ENCODE results near the gene VWCE.

Gene VWCE

DNA sequence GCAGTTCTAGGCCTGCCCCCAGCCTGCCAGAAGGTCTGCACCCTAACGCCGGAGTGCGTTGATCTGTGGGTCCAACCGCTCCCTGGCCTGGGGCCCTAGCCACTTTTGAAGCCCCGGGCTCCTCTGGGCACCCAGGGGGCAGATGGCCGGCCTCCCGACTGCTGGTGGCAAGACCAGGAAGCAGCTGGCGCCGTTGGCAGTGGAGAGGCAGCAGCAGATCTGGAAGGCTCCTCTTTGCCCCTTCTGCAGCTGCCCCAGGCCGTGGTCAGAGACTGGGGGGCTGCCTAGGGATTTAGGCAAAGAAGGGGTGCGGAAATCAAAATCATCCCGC is 445 bp upstream of the VWCE start:
- Histone ChIP-seq H3K4me3 (ENCODE audit: low read depth in 1 of 2, low read length in 2 of 2) (peak overlapping the region; percentile 21 to 72), H3K9me3 (ENCODE audit: control insufficient read depth in 1 of 2, low read length in 2 of 2) (no peaks in the 10 kb centered on the region), H3K4me1 (ENCODE audit: control insufficient read depth in 1 of 2, insufficient read depth in 2 of 2, low read length in 2 of 2) (peaks cover 11 to 41% of the 10 kb centered on the region in 2 donors), H3K36me3 (ENCODE audit: control insufficient read depth in 1 of 2, insufficient read depth in 2 of 2, low read length in 2 of 2) (peaks cover 20 to 29% of the 10 kb centered on the region in 2 donors), H3K27ac (ENCODE audit: low read length) (no peak overlapping the region), H3K27me3 (ENCODE audit: low read depth, low read length) (no peaks in the 10 kb centered on the region)

DNA sequence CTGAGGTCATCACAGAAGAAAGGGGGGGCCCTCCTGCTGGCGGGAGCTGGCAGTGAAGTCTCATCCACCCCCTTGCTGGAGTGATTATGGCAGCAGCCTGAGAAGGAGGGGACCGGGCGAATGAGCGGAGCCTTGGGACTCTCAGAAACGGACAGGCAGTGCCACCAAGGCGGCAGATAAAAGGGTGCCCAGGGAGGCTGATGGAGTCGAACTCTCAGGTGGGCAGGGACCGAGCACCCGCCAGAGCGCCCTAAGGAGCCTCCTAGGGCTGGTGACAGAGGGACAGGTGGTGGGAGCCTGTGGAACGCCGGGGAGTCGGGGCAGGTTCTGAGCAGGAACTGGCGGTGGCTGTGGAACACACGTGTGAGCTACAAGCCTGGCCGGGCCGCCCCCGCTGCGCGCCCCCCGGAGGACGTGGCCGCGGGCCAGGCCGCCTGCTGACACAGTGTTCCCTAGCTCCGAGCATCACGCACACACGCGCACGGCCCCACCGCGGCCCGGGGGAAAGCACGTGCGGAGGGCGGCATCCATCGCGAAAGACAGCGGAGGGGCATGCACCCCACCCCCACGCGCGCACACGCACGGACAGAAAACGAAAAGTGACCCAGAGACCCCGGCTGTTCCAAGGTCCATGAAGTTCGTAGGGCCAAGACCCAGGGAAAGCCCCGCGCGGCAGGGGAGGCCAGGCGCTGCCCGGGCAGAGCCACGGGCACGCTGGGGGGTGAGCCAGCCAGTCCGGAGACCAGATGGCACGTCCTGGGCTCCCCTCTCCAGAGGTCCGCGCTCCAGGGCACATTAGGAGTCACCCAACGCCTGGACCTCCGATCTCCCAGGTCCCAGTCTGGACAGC is 1.0 kb downstream of the VWCE start:
- Histone ChIP-seq H3K36me3 (ENCODE audit: control insufficient read depth in 1 of 2, insufficient read depth in 2 of 2, low read length in 2 of 2) (peaks cover 6 to 14% of the 10 kb centered on the region in 2 donors), H3K4me3 (ENCODE audit: low read depth in 1 of 2, low read length in 2 of 2) (peak overlapping the region; percentile 59 to 72), H3K27me3 (ENCODE audit: low read depth, low read length) (no peaks in the 10 kb centered on the region), H3K9me3 (ENCODE audit: control insufficient read depth in 1 of 2, low read length in 2 of 2) (no peaks in the 10 kb centered on the region), H3K4me1 (ENCODE audit: control insufficient read depth in 1 of 2, insufficient read depth in 2 of 2, low read length in 2 of 2) (peaks cover 11 to 41% of the 10 kb centered on the region in 2 donors), H3K27ac (ENCODE audit: low read length) (peak overlapping the region; percentile 20)

DNA sequence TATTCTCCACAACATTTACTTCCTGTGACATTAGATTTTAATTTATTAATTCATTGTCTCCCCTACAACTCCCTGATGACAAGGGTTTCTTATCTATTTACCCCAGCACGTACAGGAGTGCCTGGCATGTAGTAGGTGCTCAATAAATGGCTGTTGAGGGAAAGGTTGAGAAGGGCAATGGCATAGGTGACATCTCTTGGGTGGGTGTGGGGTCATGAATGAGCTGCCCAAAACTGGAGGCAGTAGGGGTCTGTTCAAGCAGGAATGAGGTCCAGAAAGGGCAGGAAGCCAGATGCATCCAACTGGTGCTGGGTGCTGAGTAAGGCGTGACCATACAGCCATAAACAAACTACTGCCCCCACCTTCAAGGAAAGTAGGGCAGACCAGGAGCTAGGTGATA is 2.8 kb downstream of the VWCE start:
- H3K9me3 ChIP-seq (ENCODE audit: control insufficient read depth in 1 of 2, low read length in 2 of 2) = no peaks in the 10 kb centered on the region
- H3K27ac ChIP-seq (ENCODE audit: low read length) = no peak overlapping the region
- no peak overlapping the region for H3K4me3 ChIP-seq (ENCODE audit: low read depth in 1 of 2, low read length in 2 of 2)
- peaks cover 7 to 26% of the 10 kb centered on the region in 2 donors for H3K4me1 ChIP-seq (ENCODE audit: control insufficient read depth in 1 of 2, insufficient read depth in 2 of 2, low read length in 2 of 2)
- H3K27me3 ChIP-seq (ENCODE audit: low read depth, low read length) = no peaks in the 10 kb centered on the region
- peaks cover 0 to 3% of the 10 kb centered on the region in 2 donors for H3K36me3 ChIP-seq (ENCODE audit: control insufficient read depth in 1 of 2, insufficient read depth in 2 of 2, low read length in 2 of 2)

DNA sequence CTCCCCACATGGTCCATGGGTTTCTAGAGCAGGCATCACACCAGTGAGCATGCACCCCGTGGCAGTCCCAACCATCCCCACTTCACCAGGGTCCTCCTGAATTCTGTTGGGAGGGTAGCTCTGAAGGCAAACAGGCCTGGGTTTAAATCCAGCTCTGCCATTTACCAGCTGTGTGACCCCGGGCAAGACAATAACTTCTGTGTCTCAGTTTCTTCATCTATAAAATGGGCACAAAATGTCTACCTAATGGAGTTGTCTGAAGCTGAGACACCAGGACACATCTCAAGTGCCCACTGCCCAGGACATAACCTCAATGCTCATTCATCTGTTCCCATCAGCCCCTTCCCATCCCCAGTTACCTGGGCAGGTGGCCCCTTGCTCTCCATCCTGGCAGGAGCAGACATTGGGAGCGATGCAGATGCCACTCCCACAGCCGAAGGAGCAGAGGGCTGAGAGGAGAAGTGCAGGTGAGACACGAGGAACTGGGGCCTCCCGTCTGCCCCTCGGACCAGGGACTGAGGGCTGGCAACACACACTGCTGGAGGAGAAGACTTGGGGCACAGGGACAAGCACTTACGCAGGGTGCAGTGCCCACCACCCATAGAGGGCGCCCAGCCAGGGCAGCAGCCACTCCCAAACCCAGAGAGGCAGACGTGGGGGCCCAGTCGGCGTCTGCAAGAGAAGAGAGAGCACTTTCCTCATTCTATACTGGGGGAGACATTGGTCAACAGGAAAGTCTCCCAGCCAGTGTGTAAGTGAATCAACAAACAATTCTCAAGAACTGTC is 4.0 kb downstream of the VWCE start:
- Histone ChIP-seq H3K4me3 (ENCODE audit: low read depth in 1 of 2, low read length in 2 of 2) (no peak overlapping the region), H3K4me1 (ENCODE audit: control insufficient read depth in 1 of 2, insufficient read depth in 2 of 2, low read length in 2 of 2) (peaks cover 6 to 24% of the 10 kb centered on the region in 2 donors), H3K27ac (ENCODE audit: low read length) (no peak overlapping the region)

GRCh38 chr11:61287338-61287977 is 7.7 kb downstream of the VWCE start:
- peaks cover 0 to 3% of the 10 kb centered on the region in 2 donors for H3K36me3 ChIP-seq (ENCODE audit: control insufficient read depth in 1 of 2, insufficient read depth in 2 of 2, low read length in 2 of 2)
- no peaks in the 10 kb centered on the region for H3K9me3 ChIP-seq (ENCODE audit: control insufficient read depth in 1 of 2, low read length in 2 of 2)
- H3K4me3 ChIP-seq (ENCODE audit: low read depth in 1 of 2, low read length in 2 of 2) = no peak overlapping the region
- no peak overlapping the region for H3K27ac ChIP-seq (ENCODE audit: low read length)
- H3K27me3 ChIP-seq (ENCODE audit: low read depth, low read length) = no peaks in the 10 kb centered on the region
- H3K4me1 ChIP-seq (ENCODE audit: control insufficient read depth in 1 of 2, insufficient read depth in 2 of 2, low read length in 2 of 2) = no peaks in the 10 kb centered on the region

More for the DNA sequence above, 4.0 kb downstream of the VWCE start:
- Histone ChIP-seq H3K9me3 (ENCODE audit: control insufficient read depth in 1 of 2, low read length in 2 of 2) (no peaks in the 10 kb centered on the region), H3K27me3 (ENCODE audit: low read depth, low read length) (no peaks in the 10 kb centered on the region), H3K36me3 (ENCODE audit: control insufficient read depth in 1 of 2, insufficient read depth in 2 of 2, low read length in 2 of 2) (peaks cover 0 to 3% of the 10 kb centered on the region in 2 donors)

GRCh38 chr11:61283613-61284012 is 11.5 kb downstream of the VWCE start:
- Histone ChIP-seq H3K27ac (ENCODE audit: low read length) (no peak overlapping the region), H3K4me3 (ENCODE audit: low read depth in 1 of 2, low read length in 2 of 2) (no peak overlapping the region), H3K4me1 (ENCODE audit: control insufficient read depth in 1 of 2, insufficient read depth in 2 of 2, low read length in 2 of 2) (peaks cover 0 to 6% of the 10 kb centered on the region in 2 donors), H3K36me3 (ENCODE audit: control insufficient read depth in 1 of 2, insufficient read depth in 2 of 2, low read length in 2 of 2) (peaks cover 0 to 3% of the 10 kb centered on the region in 2 donors), H3K9me3 (ENCODE audit: control insufficient read depth in 1 of 2, low read length in 2 of 2) (no peaks in the 10 kb centered on the region), H3K27me3 (ENCODE audit: low read depth, low read length) (no peaks in the 10 kb centered on the region)

DNA sequence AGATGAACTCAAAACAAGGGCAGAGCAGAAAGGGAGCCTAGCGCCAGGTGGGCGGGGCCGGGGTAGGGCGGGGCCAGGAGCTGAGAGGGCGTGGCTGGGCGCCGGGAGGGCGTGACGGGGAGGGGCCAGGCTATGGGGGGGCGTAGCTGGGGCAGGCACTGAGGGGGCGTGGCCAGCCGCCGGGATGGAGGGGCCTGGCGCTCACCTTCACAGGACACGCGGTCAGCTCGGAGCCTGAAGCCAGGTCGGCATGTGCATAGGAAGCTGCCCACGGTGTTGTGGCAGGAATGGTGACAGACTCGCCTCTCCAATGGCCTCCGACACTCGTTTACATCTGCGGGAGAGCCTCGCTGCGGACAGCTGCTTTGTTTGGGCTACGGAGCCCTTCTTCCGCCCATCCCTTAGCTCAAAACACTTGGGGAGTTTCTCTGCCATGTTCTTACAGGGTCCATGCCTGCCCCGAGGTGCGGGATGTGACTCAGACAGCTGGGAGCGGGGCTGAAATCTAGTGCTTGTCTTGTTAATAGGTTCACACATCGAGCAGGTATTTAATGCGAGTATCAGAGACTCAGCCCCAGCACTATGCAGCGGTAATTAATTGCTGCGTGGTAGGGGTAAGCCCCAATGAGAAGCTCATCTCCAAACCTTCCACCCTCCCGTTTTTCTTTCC is 13.4 kb downstream of the VWCE start:
- H3K9me3 ChIP-seq (ENCODE audit: control insufficient read depth in 1 of 2, low read length in 2 of 2) = no peaks in the 10 kb centered on the region
- peaks cover 0 to 6% of the 10 kb centered on the region in 2 donors for H3K4me1 ChIP-seq (ENCODE audit: control insufficient read depth in 1 of 2, insufficient read depth in 2 of 2, low read length in 2 of 2)
- no peak overlapping the region for H3K27ac ChIP-seq (ENCODE audit: low read length)
- H3K4me3 ChIP-seq (ENCODE audit: low read depth in 1 of 2, low read length in 2 of 2) = no peak overlapping the region
- no peaks in the 10 kb centered on the region for H3K27me3 ChIP-seq (ENCODE audit: low read depth, low read length)
- no peaks in the 10 kb centered on the region for H3K36me3 ChIP-seq (ENCODE audit: control insufficient read depth in 1 of 2, insufficient read depth in 2 of 2, low read length in 2 of 2)

DNA sequence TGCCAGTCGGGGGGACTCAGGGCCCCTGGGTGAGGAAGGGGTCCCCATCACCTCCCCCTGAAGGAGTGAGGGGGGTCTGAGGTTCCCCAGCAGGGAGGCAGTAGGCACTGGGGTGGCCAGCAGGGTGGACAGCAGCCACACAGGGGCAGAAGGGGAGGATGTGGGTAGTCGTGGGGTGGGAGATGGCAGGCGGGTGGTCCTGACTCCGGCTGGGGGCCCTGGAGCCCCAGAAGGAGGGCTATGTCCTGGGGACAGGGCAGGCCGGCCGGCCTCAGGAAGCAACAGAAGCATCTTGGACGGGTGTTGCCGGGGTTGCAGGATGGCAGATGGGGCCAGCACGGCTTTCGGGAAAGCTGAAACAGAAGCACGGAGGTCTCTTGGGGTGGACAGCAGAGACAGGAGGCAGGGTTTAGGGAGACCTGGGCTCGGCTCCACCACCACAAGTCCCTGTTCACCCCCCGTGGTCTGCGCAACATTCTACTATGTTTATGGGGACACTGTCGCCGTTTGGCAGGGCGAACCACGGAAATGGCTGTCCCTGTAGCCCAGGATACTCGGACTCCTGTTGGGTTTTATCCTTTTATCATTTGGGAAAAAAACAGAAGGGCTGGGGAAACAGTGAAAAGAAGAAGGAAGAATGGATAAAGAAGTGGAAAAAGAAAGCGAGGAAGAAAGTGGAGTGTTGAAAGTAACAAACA is 14.1 kb downstream of the VWCE start:
- H3K27ac ChIP-seq (ENCODE audit: low read length) = no peak overlapping the region
- no peak overlapping the region for H3K4me3 ChIP-seq (ENCODE audit: low read depth in 1 of 2, low read length in 2 of 2)
- peaks cover 0 to 6% of the 10 kb centered on the region in 2 donors for H3K4me1 ChIP-seq (ENCODE audit: control insufficient read depth in 1 of 2, insufficient read depth in 2 of 2, low read length in 2 of 2)
- H3K9me3 ChIP-seq (ENCODE audit: control insufficient read depth in 1 of 2, low read length in 2 of 2) = no peaks in the 10 kb centered on the region
- no peaks in the 10 kb centered on the region for H3K36me3 ChIP-seq (ENCODE audit: control insufficient read depth in 1 of 2, insufficient read depth in 2 of 2, low read length in 2 of 2)
- no peaks in the 10 kb centered on the region for H3K27me3 ChIP-seq (ENCODE audit: low read depth, low read length)

DNA sequence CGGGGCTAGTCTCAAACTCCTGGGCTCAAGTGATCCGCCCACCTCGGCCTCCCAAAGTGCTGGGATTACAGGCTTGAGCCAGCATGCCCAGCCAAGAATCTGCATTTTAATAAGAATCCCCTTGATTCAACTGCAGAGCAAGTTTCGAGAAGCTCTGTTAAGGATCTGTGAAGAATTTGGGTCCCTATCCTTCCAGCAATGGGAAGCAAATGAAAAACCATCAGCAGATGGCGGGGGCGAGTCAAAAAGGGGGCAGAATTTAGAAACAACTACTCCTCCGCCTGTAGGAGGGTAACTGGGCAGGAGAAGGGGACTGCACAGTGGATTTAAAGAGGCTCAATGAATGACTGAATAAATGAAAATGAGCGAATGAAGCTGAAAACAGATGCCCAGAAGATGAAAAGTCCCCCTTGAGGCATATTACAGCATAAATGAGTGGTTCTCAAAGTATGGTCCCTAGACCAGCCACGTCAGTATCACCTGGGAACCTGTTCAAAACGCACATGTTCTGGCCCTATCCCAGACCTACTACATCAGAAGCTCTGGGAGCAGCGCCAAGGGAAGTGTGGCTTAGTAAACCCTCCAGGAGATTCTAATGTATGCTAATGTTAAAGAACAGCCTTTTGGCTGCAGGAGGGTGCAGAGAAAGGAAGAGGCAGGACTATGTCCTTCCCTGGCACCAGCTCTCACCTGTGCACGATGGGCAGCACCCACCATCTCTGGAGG is 15.0 kb downstream of the VWCE start:
- H3K4me1 ChIP-seq (ENCODE audit: control insufficient read depth in 1 of 2, insufficient read depth in 2 of 2, low read length in 2 of 2) = peaks cover 0 to 6% of the 10 kb centered on the region in 2 donors
- no peaks in the 10 kb centered on the region for H3K27me3 ChIP-seq (ENCODE audit: low read depth, low read length)
- no peak overlapping the region for H3K27ac ChIP-seq (ENCODE audit: low read length)
- H3K9me3 ChIP-seq (ENCODE audit: control insufficient read depth in 1 of 2, low read length in 2 of 2) = no peaks in the 10 kb centered on the region
- H3K36me3 ChIP-seq (ENCODE audit: control insufficient read depth in 1 of 2, insufficient read depth in 2 of 2, low read length in 2 of 2) = no peaks in the 10 kb centered on the region
- no peak overlapping the region for H3K4me3 ChIP-seq (ENCODE audit: low read depth in 1 of 2, low read length in 2 of 2)

- Histone ChIP-seq H3K27me3 (ENCODE audit: low read depth, low read length) (no peaks in the 10 kb centered on the region), H3K9me3 (ENCODE audit: control insufficient read depth in 1 of 2, low read length in 2 of 2) (no peaks in the 10 kb centered on the region), H3K27ac (ENCODE audit: low read length) (no peak overlapping the region), H3K4me1 (ENCODE audit: control insufficient read depth in 1 of 2, insufficient read depth in 2 of 2, low read length in 2 of 2) (peaks cover 0 to 6% of the 10 kb centered on the region in 2 donors), H3K36me3 (ENCODE audit: control insufficient read depth in 1 of 2, insufficient read depth in 2 of 2, low read length in 2 of 2) (no peaks in the 10 kb centered on the region), H3K4me3 (ENCODE audit: low read depth in 1 of 2, low read length in 2 of 2) (no peak overlapping the region)
Measured at GRCh38 chr11:61278001-61278470, 17.1 kb downstream of the VWCE start.

All from muscle layer of duodenum (tissue), 2 donors.